Measurements from ENCODE around the gene C1QB.

GRCh38 chr1:22643381-22643780 lies 9.7 kb upstream of the C1QB start, which contains the start of gene C1QC:
- TF ChIP-seq CTCF (IDR thresholded peaks at IDR 0.05) (no peak), EZH2 (IDR thresholded peaks at IDR 0.05; ENCODE audit: borderline replicate concordance, insufficient read depth, low read depth, low read length, poor library complexity, severe bottlenecking) (no peak)

Measured in B cell (primary cell).